GM18519 (cell line): ENCODE measurements around the gene RNF6.

ENCODE experiments used
- ATAC-seq: cut with Tn5 transposase; IDR thresholded peaks from one replicate; pipeline ENCODE4 v1.9.1; 2021; ENCODE audit warnings: mild to moderate bottlenecking, moderate library complexity; ENCODE audit not compliant: unreplicated experiment, low FRiP score

Gene RNF6

GRCh38 chr13:26227166-26227971 lies 5.3 kb upstream of the RNF6 start:
- no peak for ATAC-seq

GRCh38 chr13:26225896-26226617 lies 3.9 kb upstream of the RNF6 start:
- ATAC-seq: no peak

- ATAC-seq: peak; percentile 32
These were observed 469 bp upstream of the RNF6 start for GRCh38 chr13:26222520-26223046.

- no peak for ATAC-seq
These were observed 754 bp downstream of the RNF6 start for GRCh38 chr13:26221399-26221720.

- no peak for ATAC-seq
These were observed 1.5 kb downstream of the RNF6 start for GRCh38 chr13:26220575-26220974.

GRCh38 chr13:26219726-26220125 lies 2.4 kb downstream of the RNF6 start:
- ATAC-seq: no peak

GRCh38 chr13:26216042-26216441 lies 6.1 kb downstream of the RNF6 start:
- no peak for ATAC-seq

- no peak for ATAC-seq
These were observed 8.1 kb downstream of the RNF6 start for GRCh38 chr13:26213982-26214381.

GRCh38 chr13:26213345-26213744 lies 8.8 kb downstream of the RNF6 start:
- ATAC-seq: no peak

- ATAC-seq: no peak
These were observed 13.8 kb downstream of the RNF6 start for GRCh38 chr13:26208287-26208686.

GRCh38 chr13:26202365-26202972 lies 19.6 kb downstream of the RNF6 start:
- ATAC-seq: no peak

GRCh38 chr13:26200811-26201210 lies 21.3 kb downstream of the RNF6 start:
- ATAC-seq: no peak

GRCh38 chr13:26198116-26198515 lies 24.0 kb downstream of the RNF6 start:
- no peak for ATAC-seq

GRCh38 chr13:26197298-26197697 lies 24.8 kb downstream of the RNF6 start:
- no peak for ATAC-seq

GRCh38 chr13:26186995-26187394 lies 35.1 kb downstream of the RNF6 start:
- no peak for ATAC-seq

GRCh38 chr13:26186118-26186870 lies 35.8 kb downstream of the RNF6 start:
- peak; percentile 68 for ATAC-seq

GRCh38 chr13:26185720-26186117 lies 36.4 kb downstream of the RNF6 start:
- no peak for ATAC-seq

- peak; percentile 37 for ATAC-seq
These were observed 37.3 kb downstream of the RNF6 start for GRCh38 chr13:26184791-26185250.

- no peak for ATAC-seq
These were observed 38.7 kb downstream of the RNF6 start for GRCh38 chr13:26183416-26183815.

GRCh38 chr13:26179344-26179743 lies 42.8 kb downstream of the RNF6 start:
- no peak for ATAC-seq

GRCh38 chr13:26168835-26169234 lies 53.3 kb downstream of the RNF6 start:
- no peak for ATAC-seq
